Germinal center (tissue), 1 donor: ENCODE data around the gene PTGER3.

Experiments used
- DNase-seq: peaks from one replicate; pipeline ENCODE4 v3.0.0; 2012; ENCODE audit warnings: mixed read lengths, low spot score

The PTGER3 gene

DNA sequence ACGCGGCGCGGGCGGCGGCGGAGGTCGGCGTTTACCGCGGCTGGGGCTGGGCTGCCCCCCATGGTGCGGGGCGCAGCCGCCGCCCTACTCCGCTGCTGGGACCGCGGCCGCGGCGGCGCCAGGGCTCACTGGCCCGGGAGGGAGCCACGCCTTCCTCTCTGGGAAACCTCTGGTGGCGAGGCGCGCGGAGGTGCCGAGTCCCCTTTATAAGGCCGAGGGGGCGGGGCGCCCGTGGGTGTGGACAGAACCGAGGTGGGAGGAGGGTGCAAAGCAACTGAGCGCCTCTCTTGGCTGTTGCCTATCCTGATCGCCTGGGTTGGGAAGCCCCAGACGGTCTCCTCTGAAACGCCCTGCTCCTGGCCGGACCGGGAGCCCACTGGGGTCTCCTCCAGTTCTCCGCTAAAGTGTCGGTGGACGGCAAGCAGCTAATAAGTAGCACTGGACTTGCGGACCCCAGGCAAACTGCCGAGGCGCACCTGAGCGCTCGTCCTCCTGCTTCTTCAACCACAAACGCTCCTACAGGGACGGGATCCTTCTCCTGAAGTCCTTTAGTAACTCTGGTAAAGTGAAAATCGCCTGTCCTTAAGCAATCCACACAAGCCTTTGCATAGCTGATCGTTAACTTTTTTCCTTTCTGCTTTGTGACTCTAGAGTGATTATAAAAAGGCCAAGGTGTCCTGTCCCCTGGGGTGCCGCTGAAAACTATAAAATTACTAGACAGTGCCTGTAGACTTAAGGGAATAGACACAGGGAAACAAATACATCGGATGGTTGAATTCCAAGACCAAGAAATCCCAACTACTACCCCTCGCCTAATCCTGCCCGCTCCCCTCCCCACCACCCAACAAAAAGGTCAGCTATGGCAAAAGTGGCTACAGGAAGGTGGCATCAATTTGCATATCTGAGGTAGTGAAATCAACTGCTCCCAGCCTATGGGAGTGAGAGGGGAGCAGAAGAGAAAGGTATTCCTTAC, at the start of gene PTGER3:
Gene PTGER3 (minus strand): TSS at position 182 of the 973 bp plus-strand sequence. CDS start 239 bp downstream, outside the sequence.
- peak; percentile 30 for DNase-seq

DNA sequence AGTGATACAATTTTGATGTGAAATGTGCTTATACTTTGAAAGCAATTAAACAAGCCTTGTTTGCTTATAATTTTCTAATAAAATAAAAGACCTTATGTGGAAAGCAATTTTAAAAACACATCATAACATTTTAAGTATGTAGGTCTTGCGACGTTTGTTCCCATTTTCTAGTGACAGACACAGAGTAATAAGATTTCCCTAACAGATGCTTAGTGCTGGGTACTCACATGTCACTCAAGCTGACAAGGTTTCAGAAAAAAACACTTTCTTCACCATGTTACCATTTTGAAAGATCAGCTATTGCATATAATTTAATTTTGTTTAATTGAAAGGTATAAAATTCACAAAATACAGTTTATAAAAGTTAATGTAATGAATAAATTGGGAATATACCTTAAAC, 47.3 kb upstream of the PTGER3 start:
- no peak for DNase-seq

DNA sequence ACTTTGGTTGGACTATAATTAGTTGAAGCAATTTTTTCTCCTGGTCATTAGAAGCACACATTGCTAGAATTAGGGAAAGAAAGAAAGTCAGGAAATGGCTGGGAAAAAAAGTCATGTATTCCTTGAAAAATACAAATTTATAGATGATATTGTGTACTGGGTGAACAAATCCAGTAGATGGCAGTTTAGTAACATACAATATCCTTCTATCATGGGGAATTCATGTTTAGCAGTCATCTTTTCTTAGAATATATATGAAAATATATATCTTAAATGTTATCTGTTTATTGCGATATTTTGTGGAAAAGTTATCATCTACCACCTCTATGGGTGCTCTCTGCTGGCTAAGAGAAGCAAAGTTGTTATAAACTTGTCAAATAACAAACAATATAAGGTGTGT, 46.3 kb upstream of the PTGER3 start:
- DNase-seq, result no peak

DNA sequence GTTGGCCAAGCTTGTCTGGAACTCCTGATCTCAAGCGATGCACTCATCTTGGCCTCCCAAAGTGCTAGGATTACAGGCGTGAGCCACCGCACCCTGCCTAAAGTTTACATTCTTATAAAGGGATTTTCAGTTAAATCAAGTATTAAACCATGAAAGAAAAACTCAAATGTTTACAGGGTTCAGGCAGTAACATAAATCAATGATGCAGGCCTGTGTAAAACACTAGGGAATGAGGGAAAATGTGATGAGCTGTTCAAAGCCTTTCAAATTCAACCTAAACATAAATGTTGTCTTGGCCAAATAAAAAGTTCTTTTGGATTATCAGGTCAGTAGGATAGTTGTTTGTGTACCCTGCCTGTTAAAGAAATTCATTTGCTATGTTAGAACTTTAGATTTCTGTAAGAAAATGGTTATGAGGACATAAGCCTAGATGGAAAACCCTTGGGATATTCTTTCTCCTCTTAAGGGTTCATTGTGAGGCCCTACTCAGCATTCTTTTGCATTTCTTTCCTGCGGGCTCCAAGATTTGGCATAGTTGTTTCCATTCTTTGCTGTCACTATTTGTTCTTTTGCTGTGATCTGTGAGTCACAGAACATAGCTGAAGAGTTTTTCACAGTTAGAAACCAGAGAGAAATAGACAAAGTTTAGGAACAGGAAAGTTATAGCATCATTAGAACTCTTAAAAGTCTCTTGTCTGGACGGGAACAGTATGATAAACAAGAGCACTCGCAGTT, 42.1 kb upstream of the PTGER3 start:
- DNase-seq, result no peak

DNA sequence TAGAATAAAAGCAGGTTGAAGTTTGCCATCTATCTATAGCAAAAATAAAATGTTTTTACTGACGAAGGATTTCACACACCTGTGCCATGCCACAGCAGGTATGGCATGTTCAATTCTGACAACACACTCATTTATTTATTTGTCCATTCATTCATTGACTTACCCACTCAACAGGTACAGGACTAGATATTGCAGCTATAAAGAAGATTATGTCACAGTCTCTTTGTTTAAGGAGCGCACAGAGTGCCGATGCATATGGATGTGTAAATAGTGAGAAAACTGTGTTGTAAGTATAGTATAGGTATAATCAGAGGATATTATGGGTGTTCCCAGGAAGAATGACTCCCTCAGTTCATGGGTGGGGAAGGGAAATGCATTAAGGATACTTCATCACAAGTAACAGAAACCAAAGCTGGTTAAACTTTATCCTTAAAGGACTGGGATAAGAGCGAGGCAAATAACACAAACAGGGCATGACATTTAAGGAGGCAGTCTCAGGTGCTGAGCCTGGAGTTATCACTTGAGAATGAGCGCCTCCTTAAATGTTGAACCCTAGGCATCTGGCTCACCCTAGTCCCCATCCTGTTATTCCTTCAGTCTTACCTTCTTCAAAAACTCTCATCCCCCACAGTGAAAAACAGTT, 41.1 kb upstream of the PTGER3 start:
- DNase-seq, result no peak

DNA sequence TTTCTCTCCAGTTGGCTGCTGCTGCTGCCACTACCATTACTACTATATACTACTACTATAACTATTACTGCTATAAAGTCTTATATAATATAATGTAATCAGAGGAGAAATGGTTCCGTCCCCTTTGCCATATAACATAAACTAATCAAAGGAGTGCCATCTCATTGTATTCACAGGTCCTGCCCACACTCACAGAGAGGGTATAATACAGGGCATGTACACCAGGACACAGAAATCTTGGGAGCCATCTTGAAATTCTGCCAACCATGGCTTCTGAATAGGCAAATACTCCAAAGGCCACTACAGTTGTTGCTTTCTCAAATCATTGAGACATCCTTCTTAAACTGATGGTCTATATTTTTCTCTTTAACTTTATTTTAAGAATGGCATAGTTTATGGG, 40.1 kb upstream of the PTGER3 start:
- no peak for DNase-seq

DNA sequence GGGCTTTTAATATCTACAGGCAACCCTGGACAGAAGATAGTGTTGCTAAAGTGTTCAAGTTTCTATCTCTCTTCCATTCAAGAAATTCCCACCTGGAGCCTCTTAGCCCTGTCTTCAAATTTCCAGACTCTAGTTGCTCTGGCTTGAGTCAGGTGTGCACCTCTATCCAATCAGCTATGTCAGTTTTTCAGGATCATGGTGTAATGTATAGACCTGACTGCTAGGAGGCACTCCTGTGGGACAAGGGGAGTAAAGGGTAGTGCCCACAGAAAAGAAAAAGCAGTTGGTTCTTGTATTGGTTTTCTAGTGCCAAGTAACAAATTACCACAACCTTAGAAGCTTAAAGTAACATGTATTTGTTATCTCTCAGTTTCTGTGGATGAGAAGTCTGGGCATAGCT, 39.4 kb upstream of the PTGER3 start:
- no peak for DNase-seq

DNA sequence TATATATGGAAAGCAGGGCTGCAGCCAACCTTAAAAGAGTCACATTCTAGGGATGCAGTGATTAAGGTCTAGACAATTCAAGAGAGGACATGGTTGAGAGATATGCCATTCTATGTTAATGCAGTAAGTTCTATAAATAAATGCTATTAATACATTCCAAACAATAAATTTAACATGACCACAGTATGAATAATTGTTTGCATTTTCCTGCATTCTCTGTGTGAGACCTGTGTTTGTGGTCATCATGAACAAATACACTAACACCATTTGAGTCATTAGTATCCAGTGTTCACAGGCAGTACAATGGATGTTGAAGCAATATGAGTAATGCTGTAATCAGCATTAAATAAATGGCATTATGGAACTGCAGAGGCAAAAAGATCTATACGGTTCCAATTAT, 38.7 kb upstream of the PTGER3 start:
- DNase-seq, result no peak

DNA sequence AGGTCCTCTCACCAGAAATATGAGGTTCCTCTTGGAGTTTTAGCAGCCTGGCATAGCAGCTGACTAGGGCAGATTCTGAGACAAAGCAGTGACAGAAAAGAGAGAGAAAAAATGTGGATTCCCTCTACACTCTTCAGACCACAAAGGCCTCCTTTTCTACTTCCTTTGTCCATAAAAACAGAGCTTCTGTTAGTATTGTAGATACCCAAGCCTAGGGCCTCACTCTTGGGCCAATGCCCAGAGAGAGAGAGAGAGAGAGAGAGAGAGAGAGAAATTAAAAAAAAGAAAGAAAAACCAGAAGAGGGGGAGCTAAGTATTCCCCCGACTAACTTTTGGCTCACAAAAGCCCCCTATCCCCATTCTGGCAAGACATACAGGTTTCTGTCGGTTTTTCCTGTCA, 35.7 kb upstream of the PTGER3 start:
- no peak for DNase-seq

DNA sequence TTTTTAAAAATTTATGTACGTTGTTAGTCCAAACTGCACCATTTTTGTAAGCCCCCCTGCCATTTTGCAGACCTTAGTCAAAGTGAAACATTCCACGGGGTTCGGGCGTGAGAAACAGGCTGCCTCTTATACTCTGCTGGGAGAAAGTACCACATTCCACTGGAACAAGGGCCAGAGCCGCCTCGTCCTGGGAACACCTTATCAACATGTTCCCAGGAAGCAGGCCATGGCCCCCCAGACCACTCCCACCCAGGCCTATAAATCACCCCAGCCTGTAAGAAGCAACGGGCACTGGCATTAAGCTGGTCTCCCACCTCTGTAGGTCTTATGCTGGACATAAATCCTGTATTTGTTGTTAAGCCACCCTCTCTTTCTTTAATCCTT, 34.1 kb upstream of the PTGER3 start:
- no peak for DNase-seq

DNA sequence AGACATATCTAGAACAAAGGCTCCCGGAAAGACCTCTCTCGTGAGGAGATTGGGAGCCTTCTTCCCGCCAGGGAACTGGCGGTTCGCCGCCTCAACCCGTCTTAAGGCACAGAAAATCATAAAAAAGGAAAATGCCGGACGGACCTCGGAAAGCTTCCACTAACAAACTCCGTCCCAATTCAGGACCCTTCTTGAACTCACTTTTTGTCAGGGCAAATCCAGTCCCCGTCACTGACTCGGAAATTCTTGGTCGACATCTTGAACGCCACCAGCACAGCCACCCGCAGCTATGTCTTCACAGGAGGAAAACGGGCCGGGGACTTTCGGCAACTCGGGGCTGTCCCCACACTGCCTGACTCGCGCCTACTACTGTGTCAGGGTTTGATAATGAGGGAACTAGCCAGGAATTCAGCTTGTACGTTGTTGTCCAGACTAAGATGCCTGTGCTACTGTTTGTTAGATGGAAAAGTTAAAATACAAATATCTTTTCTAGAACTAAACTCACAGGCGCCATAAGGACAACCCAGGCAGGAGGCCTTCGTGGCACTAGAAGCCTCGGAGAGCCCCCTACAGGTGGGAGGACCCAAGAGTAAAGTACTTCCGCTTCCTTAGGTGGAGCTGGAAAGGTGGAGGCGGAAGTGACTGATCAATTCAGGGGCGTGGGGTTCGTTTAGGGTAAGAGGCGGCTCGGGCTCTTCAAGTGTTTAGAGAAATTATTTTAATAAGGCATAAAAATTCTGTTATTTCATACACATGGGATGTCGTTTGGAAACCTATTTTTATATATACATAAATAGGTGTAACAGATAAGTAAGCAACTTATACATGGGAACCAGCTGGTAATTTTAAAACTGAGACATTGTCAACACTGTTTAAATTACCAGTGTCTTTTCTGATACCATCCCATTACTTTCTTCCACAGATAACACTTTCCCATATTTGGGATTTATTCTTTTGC, 33.4 kb upstream of the PTGER3 start, which contains the start of gene ZRANB2:
Gene ZRANB2 (minus strand): TSS at position 297 of the 958 bp plus-strand sequence. CDS start 40 bp downstream, at position 257.
- peak; percentile 88 for DNase-seq

DNA sequence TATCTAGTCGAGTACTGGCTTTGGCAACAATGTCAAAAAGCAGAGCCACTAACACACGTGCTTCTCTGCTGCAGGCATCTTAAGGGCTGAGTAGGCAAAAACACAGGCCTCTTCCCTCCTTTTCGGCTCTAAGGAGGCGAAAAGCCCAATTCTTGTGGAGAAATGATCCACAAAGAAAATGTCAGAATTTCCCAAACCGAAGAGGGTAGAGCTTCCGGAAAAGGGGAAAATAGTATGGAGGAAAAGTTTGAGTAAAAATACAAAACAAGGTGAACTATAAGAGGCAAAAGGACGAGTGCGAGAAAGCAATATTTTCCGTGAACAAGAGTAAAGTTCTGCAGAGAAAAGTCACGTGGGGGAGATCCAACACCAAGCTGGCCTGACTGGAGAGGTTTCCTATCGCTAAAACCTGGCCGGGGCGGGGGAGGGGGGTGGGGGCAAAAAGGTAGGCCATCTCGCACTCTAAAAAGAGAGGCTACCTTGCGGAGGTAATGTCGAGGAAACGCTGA, 32.7 kb upstream of the PTGER3 start:
- peak; percentile 27 for DNase-seq

DNA sequence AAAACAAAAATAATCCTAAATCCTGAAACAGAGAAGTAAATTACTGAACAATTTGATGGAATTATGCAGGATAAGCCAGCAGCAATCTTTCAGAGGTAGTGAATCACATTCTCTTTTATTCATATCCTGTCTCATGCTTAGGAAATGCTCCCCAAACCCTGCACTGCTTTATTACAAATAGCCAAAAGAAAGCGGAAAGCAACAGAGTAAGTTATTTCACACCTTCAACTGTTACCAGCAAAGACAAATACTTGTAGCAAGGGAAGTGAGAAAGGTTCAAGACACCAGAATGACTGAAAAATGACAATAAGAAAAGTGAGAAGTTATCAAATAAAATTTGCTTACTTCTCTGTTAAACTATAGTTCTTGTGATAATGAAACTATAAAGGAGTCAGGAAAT, 27.1 kb upstream of the PTGER3 start:
- DNase-seq, result no peak

DNA sequence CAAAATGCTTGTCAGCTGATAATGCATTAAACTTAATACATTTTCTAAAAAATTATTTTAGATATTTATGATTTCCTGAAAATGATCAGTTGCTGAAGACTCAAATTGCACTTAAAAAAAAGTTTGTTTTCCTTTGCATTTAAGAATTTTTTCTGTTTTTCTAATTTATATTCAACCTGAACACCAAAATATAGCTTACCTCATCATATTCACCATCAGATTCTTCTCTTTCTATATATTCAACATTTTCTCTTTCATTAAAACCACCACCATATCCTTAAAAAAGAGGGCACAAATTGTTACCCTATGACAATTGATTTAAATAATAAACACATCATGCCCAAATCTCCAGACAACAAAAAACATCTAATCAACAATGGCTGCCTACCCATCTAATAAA, 24.7 kb upstream of the PTGER3 start:
- no peak for DNase-seq

DNA sequence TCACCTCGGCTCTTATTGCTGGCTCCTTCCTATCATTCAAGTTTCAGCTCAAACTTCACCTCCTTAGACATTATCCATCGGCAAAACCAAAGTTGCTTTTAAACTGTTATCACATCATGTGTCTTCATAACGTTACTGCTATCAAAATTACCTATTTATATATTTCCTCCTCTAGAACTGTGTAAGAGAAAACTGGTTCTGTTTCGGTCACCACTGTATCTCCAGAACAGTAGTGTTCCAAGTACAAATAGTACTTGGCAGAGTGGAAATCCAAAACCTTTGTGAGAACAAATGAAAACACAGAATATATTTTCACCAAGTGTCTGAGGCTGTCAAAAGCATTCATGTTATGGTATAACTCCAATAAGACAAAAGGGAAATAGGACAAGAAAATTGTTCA, 24.1 kb upstream of the PTGER3 start:
- DNase-seq, result no peak

DNA sequence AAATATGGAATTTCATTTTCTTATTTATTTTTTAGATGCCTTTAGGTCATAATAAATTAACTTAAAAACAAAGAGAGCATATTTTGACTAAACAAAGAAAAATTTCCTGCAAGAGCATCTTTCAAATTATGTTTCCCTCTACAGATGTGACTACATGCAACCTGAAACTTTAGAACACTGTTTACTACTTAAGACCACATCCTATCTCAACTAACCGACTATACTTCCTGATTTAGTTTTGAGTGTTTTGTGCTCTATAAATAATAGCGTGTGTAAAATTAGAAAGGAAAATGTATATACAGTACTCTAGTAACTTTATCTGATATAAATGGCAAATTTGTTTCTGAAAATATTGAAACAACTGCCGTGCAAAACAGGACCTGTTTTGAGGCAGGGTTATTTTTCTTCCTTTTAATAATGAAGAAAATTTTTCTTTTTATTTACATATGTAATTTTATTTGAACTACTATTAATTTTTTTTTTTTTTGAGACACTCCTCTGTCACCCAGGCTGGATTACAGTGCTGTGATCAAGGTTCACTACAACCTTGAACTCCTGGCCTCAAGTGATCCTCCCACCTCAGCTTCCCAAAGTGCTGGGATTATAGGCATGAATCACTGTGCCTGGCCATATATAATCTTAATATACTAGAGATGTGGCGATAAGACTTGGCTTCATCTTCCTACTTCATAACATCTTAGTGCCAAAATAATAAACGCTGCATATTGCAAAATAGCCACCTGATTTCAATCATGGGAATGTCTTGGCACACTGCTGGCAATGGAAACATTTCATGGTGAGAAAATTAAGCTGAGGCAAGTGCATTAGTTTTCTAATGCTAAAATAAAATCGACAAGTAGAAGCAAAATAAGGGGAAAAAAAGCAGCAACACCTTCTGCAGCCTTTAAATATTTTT, 21.0 kb upstream of the PTGER3 start:
- no peak for DNase-seq

DNA sequence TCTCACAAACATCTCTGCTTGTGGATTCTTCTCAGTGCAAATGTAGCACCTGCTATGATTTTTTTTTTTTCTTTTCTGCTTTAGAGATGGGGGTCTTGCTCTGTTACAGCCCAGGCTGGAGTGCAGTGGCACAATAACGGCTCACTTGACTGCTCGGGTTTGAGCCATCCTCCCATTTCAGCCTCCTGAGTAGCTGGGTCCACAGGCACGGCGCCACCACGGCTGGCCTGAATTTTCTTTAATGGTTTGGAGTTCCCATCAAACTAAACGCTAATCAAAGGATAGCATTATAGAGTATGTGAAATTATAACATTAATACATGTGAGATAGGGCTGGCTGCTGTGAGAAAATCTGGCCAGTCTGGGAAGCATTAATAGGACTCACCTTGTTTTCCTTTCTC, 7.2 kb upstream of the PTGER3 start:
- DNase-seq, result no peak

DNA sequence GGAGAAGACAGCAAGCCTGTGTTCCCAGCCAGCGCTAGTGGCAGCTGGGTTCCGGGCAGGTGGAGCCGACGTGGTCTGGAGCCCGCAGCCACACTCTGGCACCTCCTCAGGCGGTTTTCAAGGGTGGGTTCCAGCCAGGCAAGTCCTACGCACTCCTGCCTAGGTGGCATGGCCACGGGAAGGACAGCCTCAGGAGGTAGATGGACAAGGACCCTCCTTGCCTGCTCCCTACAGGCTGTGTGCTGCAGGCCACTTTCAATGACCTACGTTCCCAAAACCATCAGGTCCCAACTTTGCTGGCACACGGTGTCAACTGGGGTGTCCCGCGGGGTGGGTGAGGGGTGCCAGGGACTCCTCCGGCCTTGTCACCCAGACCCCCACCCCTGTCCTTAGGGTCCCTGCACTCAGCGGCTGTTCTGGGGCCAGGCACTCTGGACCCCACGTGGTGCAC, 6.7 kb upstream of the PTGER3 start:
- no peak for DNase-seq

DNA sequence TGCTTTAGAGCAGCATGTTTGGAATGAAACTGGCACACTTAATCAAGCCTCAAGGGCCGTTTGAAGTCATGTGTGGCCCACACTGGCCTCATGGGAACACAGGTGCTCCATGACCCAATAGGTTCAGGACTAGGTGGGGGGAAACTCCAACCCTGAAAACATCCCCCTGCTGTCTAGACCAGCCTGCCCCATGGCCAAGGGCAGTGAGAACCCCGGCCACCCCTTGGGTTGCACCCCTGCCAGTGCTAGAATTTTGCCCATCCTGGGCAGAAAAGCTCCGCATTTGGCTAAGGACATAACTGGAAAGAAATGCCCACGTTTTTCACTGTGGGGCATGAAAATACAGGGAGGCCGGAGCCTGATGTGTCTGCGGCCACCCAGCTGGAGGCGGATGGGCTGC, 6.1 kb upstream of the PTGER3 start:
- no peak for DNase-seq

DNA sequence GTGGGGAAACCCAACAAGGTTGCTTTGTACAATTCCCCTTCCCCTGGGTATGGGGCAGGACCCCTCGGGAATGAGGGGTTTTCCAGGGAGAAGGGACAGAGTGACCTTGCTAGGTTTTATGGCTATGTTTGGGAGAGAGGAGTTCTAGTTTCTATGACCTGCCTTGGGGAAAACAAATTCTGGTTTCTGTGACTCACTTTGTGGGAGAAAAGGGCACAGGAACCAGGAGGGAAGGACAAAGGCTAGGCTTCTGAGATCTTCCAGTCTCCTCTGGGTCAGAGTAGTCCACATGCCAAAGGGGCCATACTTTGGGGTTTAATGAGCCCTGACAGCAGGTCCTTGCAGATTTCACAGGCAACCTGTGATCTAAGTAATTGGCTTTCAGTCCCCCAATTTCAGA, 5.5 kb upstream of the PTGER3 start:
- no peak for DNase-seq
